Ascending aorta (tissue), 2 donors: ENCODE measurements around the gene SMURF2. TPM values are rescaled to one million over a fixed set of nuclear protein-coding genes. Genes with fewer than 3 reads are reported as not detected.

ENCODE experiments used
- DNase-seq, 2 donors: peaks; one replicate each; pipeline ENCODE4 v3.0.0-alpha.2; 2019; ENCODE audit warnings: low spot score in 2 of 2
- H3K27ac ChIP-seq, 2 donors: fragments of 200-600 bp; sonication (generic); one replicate each; pipeline ENCODE4 v1.5.1; 2016 to 2017; ENCODE audit warnings: mild to moderate bottlenecking in 1 of 2
- H3K27me3 ChIP-seq: fragments of 200-600 bp; sonication (generic); one replicate; pipeline ENCODE4 v1.5.1; 2017
- H3K36me3 ChIP-seq, 2 donors: fragments of 200-600 bp; sonication (generic); one replicate each; pipeline ENCODE4 v1.5.1; 2016
- H3K4me1 ChIP-seq, 2 donors: fragments of 200-600 bp; sonication (generic); one replicate each; pipeline ENCODE4 v1.5.1; 2016 to 2017; ENCODE audit warnings: mild to moderate bottlenecking in 1 of 2
- H3K4me3 ChIP-seq, 2 donors: fragments of 200-600 bp; sonication (generic); one replicate each; pipeline ENCODE4 v1.5.1; 2016 to 2017; ENCODE audit warnings: mild to moderate bottlenecking in 1 of 2
- H3K9me3 ChIP-seq, 2 donors: fragments of 200-600 bp; sonication (generic); one replicate each; pipeline ENCODE4 v1.5.1; 2016
- CTCF ChIP-seq, 3 experiments: fragments of 200-600 bp in 2 of 3; fragments of 450-650 bp in 1 of 3; sonication (generic) in 2 of 3; IDR thresholded peaks; one replicate each; pipeline ENCODE4 v1.5.1; 2016 to 2019; ENCODE audit warnings: antibody characterized with exemption in 3 of 3, mild to moderate bottlenecking in 1 of 3, moderate library complexity in 1 of 3
- intact Hi-C: fragments of 100-400 bp; cut with DNase I; formaldehyde crosslinking; loops from one replicate; pipeline ENCODE4 v1.15.1; 2023
- total RNA-seq: library from RNA; depleted of rRNA; stranded (reverse); fragments of >200 nt; gene quantifications from one replicate; pipeline ENCODE4 v1.1.0, GENCODE V29; 2016

Gene SMURF2
- total RNA-seq, 1 donor from 2014 or later, result 17.6 TPM

- Histone ChIP-seq H3K27ac (no peak overlapping the region), H3K4me3 (no peak overlapping the region), H3K9me3 (no peaks in the 10 kb centered on the region), H3K36me3 (no peaks in the 10 kb centered on the region), H3K27me3 (no peaks in the 10 kb centered on the region), H3K4me1 (peaks cover 0 to 6% of the 10 kb centered on the region in 2 donors)
- TF ChIP-seq CTCF (IDR thresholded peaks at IDR 0.05), result no peak
- DNase-seq, result no peak
- intact Hi-C loops, result no loop called here
Observed at GRCh38 chr17:64625541-64625940, 36.6 kb downstream of the SMURF2 start.

- intact Hi-C loops, result no loop called here
- no peak overlapping the region for H3K4me3 ChIP-seq
- H3K27me3 ChIP-seq, result no peaks in the 10 kb centered on the region
Observed at GRCh38 chr17:64622931-64623654, 39.0 kb downstream of the SMURF2 start.

GRCh38 chr17:64621772-64622171 is 40.3 kb downstream of the SMURF2 start:
- H3K9me3 ChIP-seq, result no peaks in the 10 kb centered on the region
- H3K27me3 ChIP-seq, result no peaks in the 10 kb centered on the region
- no peaks in the 10 kb centered on the region for H3K36me3 ChIP-seq
- TF ChIP-seq CTCF (IDR thresholded peaks at IDR 0.05), result no peak
- no peak overlapping the region for H3K27ac ChIP-seq
- intact Hi-C loops, result no loop called here
- DNase-seq, result no peak
- peaks cover 0 to 3% of the 10 kb centered on the region in 2 donors for H3K4me1 ChIP-seq
- H3K4me3 ChIP-seq, result no peak overlapping the region

More at GRCh38 chr17:64622931-64623654, 39.0 kb downstream of the SMURF2 start:
- no peak for DNase-seq
- Histone ChIP-seq H3K27ac (no peak overlapping the region), H3K9me3 (no peaks in the 10 kb centered on the region), H3K36me3 (no peaks in the 10 kb centered on the region), H3K4me1 (peaks cover 0 to 6% of the 10 kb centered on the region in 2 donors)
- TF ChIP-seq CTCF (IDR thresholded peaks at IDR 0.05), result no peak

- no peak for DNase-seq
- no peaks in the 10 kb centered on the region for H3K36me3 ChIP-seq
- H3K27ac ChIP-seq, result no peak overlapping the region
- peaks cover 3 to 13% of the 10 kb centered on the region in 2 donors for H3K4me1 ChIP-seq
- H3K4me3 ChIP-seq, result no peak overlapping the region
- no peaks in the 10 kb centered on the region for H3K27me3 ChIP-seq
- intact Hi-C loops, result no loop called here
- H3K9me3 ChIP-seq, result no peaks in the 10 kb centered on the region
- TF ChIP-seq CTCF (IDR thresholded peaks at IDR 0.05), result no peak
Observed at GRCh38 chr17:64618848-64619247, 43.3 kb downstream of the SMURF2 start.

GRCh38 chr17:64617125-64617780 is 44.9 kb downstream of the SMURF2 start:
- H3K27ac ChIP-seq, result no peak overlapping the region
- H3K36me3 ChIP-seq, result no peaks in the 10 kb centered on the region
- TF ChIP-seq CTCF (IDR thresholded peaks at IDR 0.05), result no peak
- H3K9me3 ChIP-seq, result no peaks in the 10 kb centered on the region
- H3K4me1 ChIP-seq, result peaks cover 3 to 14% of the 10 kb centered on the region in 2 donors
- no peak for DNase-seq
- H3K27me3 ChIP-seq, result no peaks in the 10 kb centered on the region
- H3K4me3 ChIP-seq, result no peak overlapping the region
- intact Hi-C loops, result no loop called here
